Uterus (tissue), 2 donors: ENCODE measurements around the gene MRPL14.

Experiments used
- POLR2A ChIP-seq, 2 donors: fragments of 450-650 bp; IDR thresholded peaks; one replicate each; pipeline ENCODE4 v1.6.1; 2016; ENCODE audit warnings: antibody characterized with exemption in 2 of 2, mild to moderate bottlenecking in 1 of 2, moderate library complexity in 1 of 2
- TF ChIP-seq, protein P1 (sequence below), 4 experiments: fragments of 200-600 bp in 2 of 4; fragments of 450-650 bp in 2 of 4; sonication (generic) in 2 of 4; IDR thresholded peaks; one replicate each; pipeline ENCODE4 v1.5.1; 2016 to 2019; ENCODE audit warnings: antibody characterized with exemption in 4 of 4, mild to moderate bottlenecking in 2 of 4, moderate library complexity in 1 of 4

DNA sequence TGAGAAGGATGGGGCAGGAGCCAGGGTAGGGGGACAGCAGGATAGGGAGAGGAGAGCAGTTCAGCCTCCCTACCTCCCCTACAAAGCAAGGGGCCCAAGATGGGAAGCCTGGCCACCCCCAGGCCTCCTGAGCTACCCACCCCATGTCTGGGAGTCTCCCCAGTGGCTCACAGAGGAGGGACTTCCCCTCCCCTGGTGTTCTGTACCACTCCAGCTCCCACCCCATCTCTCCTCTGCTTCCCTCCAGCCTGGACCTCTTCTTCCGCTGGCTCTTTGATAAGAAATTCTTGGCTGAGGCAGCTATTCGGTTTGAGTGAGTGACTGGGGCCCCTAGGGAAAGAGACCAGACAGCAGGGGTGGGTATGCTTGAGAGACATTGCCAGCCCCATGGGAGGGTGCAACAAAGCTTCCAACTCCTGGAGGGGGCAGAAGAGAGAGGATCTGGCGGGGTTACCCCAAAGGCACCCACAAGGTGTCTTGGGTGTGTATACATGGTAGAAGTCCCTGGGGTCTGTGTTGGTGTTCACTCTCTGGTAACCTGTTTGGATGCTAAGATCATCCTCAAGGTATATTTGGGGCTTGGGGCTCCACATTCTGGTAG, 23.2 kb upstream of the MRPL14 start:
- TF ChIP-seq, protein P1, sequence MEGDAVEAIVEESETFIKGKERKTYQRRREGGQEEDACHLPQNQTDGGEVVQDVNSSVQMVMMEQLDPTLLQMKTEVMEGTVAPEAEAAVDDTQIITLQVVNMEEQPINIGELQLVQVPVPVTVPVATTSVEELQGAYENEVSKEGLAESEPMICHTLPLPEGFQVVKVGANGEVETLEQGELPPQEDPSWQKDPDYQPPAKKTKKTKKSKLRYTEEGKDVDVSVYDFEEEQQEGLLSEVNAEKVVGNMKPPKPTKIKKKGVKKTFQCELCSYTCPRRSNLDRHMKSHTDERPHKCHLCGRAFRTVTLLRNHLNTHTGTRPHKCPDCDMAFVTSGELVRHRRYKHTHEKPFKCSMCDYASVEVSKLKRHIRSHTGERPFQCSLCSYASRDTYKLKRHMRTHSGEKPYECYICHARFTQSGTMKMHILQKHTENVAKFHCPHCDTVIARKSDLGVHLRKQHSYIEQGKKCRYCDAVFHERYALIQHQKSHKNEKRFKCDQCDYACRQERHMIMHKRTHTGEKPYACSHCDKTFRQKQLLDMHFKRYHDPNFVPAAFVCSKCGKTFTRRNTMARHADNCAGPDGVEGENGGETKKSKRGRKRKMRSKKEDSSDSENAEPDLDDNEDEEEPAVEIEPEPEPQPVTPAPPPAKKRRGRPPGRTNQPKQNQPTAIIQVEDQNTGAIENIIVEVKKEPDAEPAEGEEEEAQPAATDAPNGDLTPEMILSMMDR (IDR thresholded peaks at IDR 0.05) = no peak
- TF ChIP-seq POLR2A (IDR thresholded peaks at IDR 0.05) = no peak
